Measurements from ENCODE around the gene PCDHB6. TPM values are rescaled to one million over a fixed set of nuclear protein-coding genes. Genes with fewer than 3 reads are reported as not detected.
A peak's percentile ranks its signal among the peaks of the same experiment; 100 is the strongest.
"Not testable (repeated sequence)": the region's sequence is repeated elsewhere in the genome, so short reads cannot be mapped to it uniquely, and the experiment has no call there.

The PCDHB6 gene
- total RNA-seq, 1 experiment from 2014 or later = 1.9 TPM

DNA sequence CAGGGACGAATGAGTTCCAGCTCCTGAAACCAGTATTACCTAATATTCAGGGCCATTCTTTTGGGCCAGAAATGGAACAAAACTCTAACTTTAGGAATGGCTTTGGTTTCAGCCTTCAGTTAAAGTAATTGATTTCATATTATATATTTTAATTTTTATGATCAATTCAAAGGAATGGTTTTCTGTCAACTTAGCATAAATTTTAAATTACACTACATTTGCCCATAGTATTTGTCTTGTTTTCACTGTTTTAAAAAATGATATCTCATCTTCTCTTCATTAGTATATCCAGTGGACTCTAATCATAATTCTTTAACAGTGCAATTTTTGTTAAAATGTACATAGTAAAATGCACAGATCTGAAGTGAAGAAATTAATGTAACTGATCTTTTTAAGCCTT is 30.5 kb downstream of the PCDHB6 start:
- TF ChIP-seq POLR2AphosphoS5 (IDR thresholded peaks at IDR 0.05; ENCODE audit: low read depth, low read length) (no peak), SIN3A (IDR thresholded peaks at IDR 0.05; ENCODE audit: borderline replicate concordance, insufficient read depth, low read depth, low read length) (no peak), TCF7L2 (IDR thresholded peaks at IDR 0.05; ENCODE audit: low read depth, low read length) (no peak)
- TF ChIP-seq, protein P1, sequence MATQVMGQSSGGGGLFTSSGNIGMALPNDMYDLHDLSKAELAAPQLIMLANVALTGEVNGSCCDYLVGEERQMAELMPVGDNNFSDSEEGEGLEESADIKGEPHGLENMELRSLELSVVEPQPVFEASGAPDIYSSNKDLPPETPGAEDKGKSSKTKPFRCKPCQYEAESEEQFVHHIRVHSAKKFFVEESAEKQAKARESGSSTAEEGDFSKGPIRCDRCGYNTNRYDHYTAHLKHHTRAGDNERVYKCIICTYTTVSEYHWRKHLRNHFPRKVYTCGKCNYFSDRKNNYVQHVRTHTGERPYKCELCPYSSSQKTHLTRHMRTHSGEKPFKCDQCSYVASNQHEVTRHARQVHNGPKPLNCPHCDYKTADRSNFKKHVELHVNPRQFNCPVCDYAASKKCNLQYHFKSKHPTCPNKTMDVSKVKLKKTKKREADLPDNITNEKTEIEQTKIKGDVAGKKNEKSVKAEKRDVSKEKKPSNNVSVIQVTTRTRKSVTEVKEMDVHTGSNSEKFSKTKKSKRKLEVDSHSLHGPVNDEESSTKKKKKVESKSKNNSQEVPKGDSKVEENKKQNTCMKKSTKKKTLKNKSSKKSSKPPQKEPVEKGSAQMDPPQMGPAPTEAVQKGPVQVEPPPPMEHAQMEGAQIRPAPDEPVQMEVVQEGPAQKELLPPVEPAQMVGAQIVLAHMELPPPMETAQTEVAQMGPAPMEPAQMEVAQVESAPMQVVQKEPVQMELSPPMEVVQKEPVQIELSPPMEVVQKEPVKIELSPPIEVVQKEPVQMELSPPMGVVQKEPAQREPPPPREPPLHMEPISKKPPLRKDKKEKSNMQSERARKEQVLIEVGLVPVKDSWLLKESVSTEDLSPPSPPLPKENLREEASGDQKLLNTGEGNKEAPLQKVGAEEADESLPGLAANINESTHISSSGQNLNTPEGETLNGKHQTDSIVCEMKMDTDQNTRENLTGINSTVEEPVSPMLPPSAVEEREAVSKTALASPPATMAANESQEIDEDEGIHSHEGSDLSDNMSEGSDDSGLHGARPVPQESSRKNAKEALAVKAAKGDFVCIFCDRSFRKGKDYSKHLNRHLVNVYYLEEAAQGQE (IDR thresholded peaks at IDR 0.05; ENCODE audit: insufficient read depth in 1 of 2, low read depth in 2 of 2, low read length in 1 of 2) = no peak
- TF ChIP-seq, protein P2, sequence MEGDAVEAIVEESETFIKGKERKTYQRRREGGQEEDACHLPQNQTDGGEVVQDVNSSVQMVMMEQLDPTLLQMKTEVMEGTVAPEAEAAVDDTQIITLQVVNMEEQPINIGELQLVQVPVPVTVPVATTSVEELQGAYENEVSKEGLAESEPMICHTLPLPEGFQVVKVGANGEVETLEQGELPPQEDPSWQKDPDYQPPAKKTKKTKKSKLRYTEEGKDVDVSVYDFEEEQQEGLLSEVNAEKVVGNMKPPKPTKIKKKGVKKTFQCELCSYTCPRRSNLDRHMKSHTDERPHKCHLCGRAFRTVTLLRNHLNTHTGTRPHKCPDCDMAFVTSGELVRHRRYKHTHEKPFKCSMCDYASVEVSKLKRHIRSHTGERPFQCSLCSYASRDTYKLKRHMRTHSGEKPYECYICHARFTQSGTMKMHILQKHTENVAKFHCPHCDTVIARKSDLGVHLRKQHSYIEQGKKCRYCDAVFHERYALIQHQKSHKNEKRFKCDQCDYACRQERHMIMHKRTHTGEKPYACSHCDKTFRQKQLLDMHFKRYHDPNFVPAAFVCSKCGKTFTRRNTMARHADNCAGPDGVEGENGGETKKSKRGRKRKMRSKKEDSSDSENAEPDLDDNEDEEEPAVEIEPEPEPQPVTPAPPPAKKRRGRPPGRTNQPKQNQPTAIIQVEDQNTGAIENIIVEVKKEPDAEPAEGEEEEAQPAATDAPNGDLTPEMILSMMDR (IDR thresholded peaks at IDR 0.05) = no peak
- H3K27ac ChIP-seq (ENCODE audit: low read length) = no peak overlapping the region
- H3K4me1 ChIP-seq (ENCODE audit: control insufficient read depth, insufficient read depth, low read length) = peaks cover 7% of the 10 kb centered on the region
- DNase-seq (ENCODE audit: low read depth, low spot score) (no peak), ATAC-seq (no peak)
- ChIA-PET CTCF (no interaction called here), POLR2A (no interaction called here)
- no peak overlapping the region for H3K4me3 ChIP-seq (ENCODE audit: low read depth in 2 of 2, low read length in 2 of 2)
- no peaks in the 10 kb centered on the region for H3K36me3 ChIP-seq (ENCODE audit: control insufficient read depth, insufficient read depth, low read length)
- intact Hi-C loops (cut with micrococcal nuclease; ENCODE audit: unreplicated experiment) = no loop called here
- BruUV-seq (replicated peaks) = no TSS peak
- in situ Hi-C loops (cut with HindIII; ENCODE audit: low pct_unique_long_range_greater_than_20kb, low sequenced_read_pairs) = loop anchor here (25.0 kb wide), 2 partner anchors 93 to 157 kb away; partner anchors contain the start of genes PCDHB2, PCDHGA1, PCDHGA2 and PCDHGA3
- H3K9me3 ChIP-seq (ENCODE audit: control insufficient read depth, insufficient read depth, low read depth, low read length) = no peaks in the 10 kb centered on the region
- H3K27me3 ChIP-seq (ENCODE audit: control insufficient read depth, insufficient read depth, low read length) = peaks cover 22% of the 10 kb centered on the region

DNA sequence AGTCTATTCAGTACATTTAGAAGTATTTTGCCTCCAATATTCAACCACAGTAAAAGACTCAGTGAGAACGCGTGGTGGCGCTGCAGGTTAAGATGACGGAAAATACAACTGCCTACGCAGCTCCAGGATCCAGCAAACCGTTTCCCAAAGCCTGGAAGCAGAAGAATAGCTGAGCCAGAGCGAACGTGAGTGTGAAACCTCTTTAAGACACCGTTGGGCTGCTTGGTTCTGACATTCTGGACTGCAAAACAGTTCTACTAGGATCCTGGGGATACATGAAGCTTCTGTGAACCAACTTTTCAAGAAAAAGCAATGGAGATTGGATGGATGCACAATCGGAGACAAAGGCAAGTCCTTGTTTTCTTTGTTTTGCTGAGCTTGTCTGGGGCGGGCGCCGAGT is 32.4 kb downstream of the PCDHB6 start, which contains the start of gene PCDHB16:
TSS of gene PCDHB16 (plus strand) at position 140 of the 400 bp plus-strand sequence. CDS start at position 313, 173 bp downstream.
- no peak for ATAC-seq
- TF ChIP-seq, protein P1 (IDR thresholded peaks at IDR 0.05; ENCODE audit: insufficient read depth in 1 of 2, low read depth in 2 of 2, low read length in 1 of 2) = no peak
- TF ChIP-seq, protein P2 (IDR thresholded peaks at IDR 0.05) = peak; percentile 33
- TF ChIP-seq POLR2AphosphoS5 (IDR thresholded peaks at IDR 0.05; ENCODE audit: low read depth, low read length) = no peak
- TF ChIP-seq TCF7L2 (IDR thresholded peaks at IDR 0.05; ENCODE audit: low read depth, low read length) = no peak
- BruUV-seq (replicated peaks) = no TSS peak
- Histone ChIP-seq H3K27me3 (ENCODE audit: control insufficient read depth, insufficient read depth, low read length) (peaks cover 3% of the 10 kb centered on the region; the same call in 1 of the 2 replicates), H3K4me3 (ENCODE audit: low read depth in 2 of 2, low read length in 2 of 2) (no peak within 1 kb of the TSS; a peak in 1 of 4 replicates), H3K36me3 (ENCODE audit: control insufficient read depth, insufficient read depth, low read length) (no peaks in the 10 kb centered on the region), H3K4me1 (ENCODE audit: control insufficient read depth, insufficient read depth, low read length) (peaks cover 3% of the 10 kb centered on the region), H3K27ac (ENCODE audit: low read length) (no peak within 1 kb of the TSS), H3K9me3 (ENCODE audit: control insufficient read depth, insufficient read depth, low read depth, low read length) (no peaks in the 10 kb centered on the region)
- intact Hi-C loops (cut with micrococcal nuclease; ENCODE audit: unreplicated experiment) = no loop called here
- POLR2A ChIA-PET = no interaction called here
- in situ Hi-C loops (cut with HindIII; ENCODE audit: low pct_unique_long_range_greater_than_20kb, low sequenced_read_pairs) = loop anchor here (25.0 kb wide), 2 partner anchors 95 to 155 kb away; partner anchors contain the start of genes PCDHB2, PCDHGA1, PCDHGA2 and PCDHGA3
- DNase-seq (ENCODE audit: low read depth, low spot score) = no peak
- CTCF ChIA-PET = interaction anchor here (1.2 kb wide), 1 partner anchor 26 kb away, joined by 3 read pairs; no protein-coding TSS in a partner anchor

DNA sequence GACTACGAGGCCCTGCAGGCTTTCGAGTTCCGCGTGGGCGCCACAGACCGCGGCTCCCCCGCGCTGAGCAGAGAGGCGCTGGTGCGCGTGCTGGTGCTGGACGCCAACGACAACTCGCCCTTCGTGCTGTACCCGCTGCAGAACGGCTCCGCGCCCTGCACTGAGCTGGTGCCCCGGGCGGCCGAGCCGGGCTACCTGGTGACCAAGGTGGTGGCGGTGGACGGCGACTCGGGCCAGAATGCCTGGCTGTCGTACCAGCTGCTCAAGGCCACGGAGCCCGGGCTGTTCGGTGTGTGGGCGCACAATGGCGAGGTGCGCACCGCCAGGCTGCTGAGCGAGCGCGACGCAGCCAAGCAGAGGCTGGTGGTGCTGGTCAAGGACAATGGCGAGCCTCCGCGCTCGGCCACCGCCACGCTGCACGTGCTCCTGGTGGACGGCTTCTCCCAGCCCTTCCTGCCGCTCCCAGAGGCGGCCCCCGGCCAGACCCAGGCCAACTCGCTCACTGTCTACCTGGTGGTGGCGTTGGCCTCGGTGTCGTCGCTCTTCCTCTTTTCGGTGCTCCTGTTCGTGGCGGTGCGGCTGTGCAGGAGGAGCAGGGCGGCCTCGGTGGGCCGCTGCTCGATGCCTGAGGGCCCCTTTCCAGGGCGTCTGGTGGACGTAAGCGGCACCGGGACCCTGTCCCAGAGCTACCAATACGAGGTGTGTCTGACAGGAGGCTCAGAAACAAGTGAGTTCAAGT is 34.4 kb downstream of the PCDHB6 start:
- DNase-seq (ENCODE audit: low read depth, low spot score); H3K27ac ChIP-seq (ENCODE audit: low read length); H3K36me3 ChIP-seq (ENCODE audit: control insufficient read depth, insufficient read depth, low read length); ATAC-seq; H3K4me3 ChIP-seq (ENCODE audit: low read depth in 2 of 2, low read length in 2 of 2); BruUV-seq (replicated peaks); H3K4me1 ChIP-seq (ENCODE audit: control insufficient read depth, insufficient read depth, low read length); H3K9me3 ChIP-seq (ENCODE audit: control insufficient read depth, insufficient read depth, low read depth, low read length); H3K27me3 ChIP-seq (ENCODE audit: control insufficient read depth, insufficient read depth, low read length); intact Hi-C loops (cut with micrococcal nuclease; ENCODE audit: unreplicated experiment); POLR2A ChIA-PET: not testable (repeated sequence)
- CTCF ChIA-PET = interaction anchor here (0.6 kb wide), 1 partner anchor 228 kb away, joined by 3 read pairs; no protein-coding TSS in a partner anchor
- in situ Hi-C loops (cut with HindIII; ENCODE audit: low pct_unique_long_range_greater_than_20kb, low sequenced_read_pairs) = loop anchor here (25.0 kb wide), 2 partner anchors 97 to 153 kb away; partner anchors contain the start of genes PCDHB2, PCDHGA1, PCDHGA2 and PCDHGA3

Measured in Panc1 (cell line).